Parathyroid adenoma (tissue), 2 donors: ENCODE data around the gene FREM1.

ENCODE experiments used
- H2AFZ ChIP-seq: fragments of 300-600 bp; sonication (generic); one replicate; pipeline ENCODE4 v1.7.0; 2017; ENCODE audit warnings: antibody characterized with exemption, mild to moderate bottlenecking
- H3K27ac ChIP-seq: fragments of 300-600 bp; sonication (generic); one replicate; pipeline ENCODE4 v1.7.0; 2017
- H3K27me3 ChIP-seq: fragments of 300-600 bp; sonication (generic); one replicate; pipeline ENCODE4 v1.7.0; 2017; ENCODE audit warnings: low read length; ENCODE audit not compliant: control insufficient read depth, insufficient read depth
- H3K36me3 ChIP-seq: fragments of 300-600 bp; sonication (generic); one replicate; pipeline ENCODE4 v1.7.0; 2017; ENCODE audit warnings: low read length; ENCODE audit not compliant: control insufficient read depth, insufficient read depth
- H3K4me1 ChIP-seq: fragments of 300-600 bp; sonication (generic); one replicate; pipeline ENCODE4 v1.7.0; 2017; ENCODE audit warnings: control low read depth
- H3K4me2 ChIP-seq: fragments of 300-600 bp; sonication (generic); one replicate; pipeline ENCODE4 v1.7.0; 2017; ENCODE audit warnings: low read length
- H3K4me3 ChIP-seq: fragments of 300-600 bp; sonication (generic); one replicate; pipeline ENCODE4 v1.7.0; 2017; ENCODE audit warnings: low read depth, low read length
- H3K79me2 ChIP-seq: fragments of 300-600 bp; sonication (generic); one replicate; pipeline ENCODE4 v1.7.0; 2017; ENCODE audit warnings: control low read depth
- H3K9ac ChIP-seq: fragments of 300-600 bp; sonication (generic); one replicate; pipeline ENCODE4 v1.7.0; 2017; ENCODE audit warnings: mild to moderate bottlenecking
- H3K9me3 ChIP-seq: fragments of 300-600 bp; sonication (generic); one replicate; pipeline ENCODE4 v1.7.0; 2017; ENCODE audit warnings: low read length; ENCODE audit not compliant: control insufficient read depth
- TF ChIP-seq, protein P1 (sequence below): fragments of 300-600 bp; sonication (generic); IDR thresholded peaks from one replicate; pipeline ENCODE4 v1.7.0; 2017; ENCODE audit warnings: antibody characterized with exemption, mild to moderate bottlenecking
- donor health status: primary hyperparathyroidism.

Gene FREM1

DNA sequence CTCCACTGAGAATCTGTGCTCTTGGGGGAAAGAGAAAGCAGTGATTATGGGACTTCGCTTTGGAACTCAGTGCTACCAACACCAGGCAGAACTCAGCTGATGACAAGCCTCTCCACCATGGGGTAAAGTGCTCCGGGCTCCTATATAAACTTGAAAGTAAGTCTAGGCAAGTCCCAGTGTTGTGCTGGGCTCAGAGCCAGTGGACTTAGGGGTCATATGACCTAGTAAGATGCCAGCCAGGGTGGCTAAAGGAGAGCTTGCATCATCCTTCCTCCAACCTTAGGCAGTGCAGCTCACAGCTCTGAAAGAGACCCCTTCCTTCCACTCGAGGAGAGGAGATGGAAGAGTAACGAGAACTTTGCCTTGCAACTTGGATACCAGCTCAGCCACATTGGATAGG, 35.1 kb upstream of the FREM1 start:
- Histone ChIP-seq H3K9me3 (no peaks in the 10 kb centered on the region), H3K4me3 (no peak overlapping the region), H3K27me3 (no peaks in the 10 kb centered on the region), H3K79me2 (no peaks in the 10 kb centered on the region), H2AFZ (no peak overlapping the region), H3K36me3 (no peaks in the 10 kb centered on the region), H3K4me1 (no peaks in the 10 kb centered on the region), H3K27ac (no peak overlapping the region), H3K9ac (no peak overlapping the region), H3K4me2 (no peak overlapping the region)
- TF ChIP-seq, protein P1, sequence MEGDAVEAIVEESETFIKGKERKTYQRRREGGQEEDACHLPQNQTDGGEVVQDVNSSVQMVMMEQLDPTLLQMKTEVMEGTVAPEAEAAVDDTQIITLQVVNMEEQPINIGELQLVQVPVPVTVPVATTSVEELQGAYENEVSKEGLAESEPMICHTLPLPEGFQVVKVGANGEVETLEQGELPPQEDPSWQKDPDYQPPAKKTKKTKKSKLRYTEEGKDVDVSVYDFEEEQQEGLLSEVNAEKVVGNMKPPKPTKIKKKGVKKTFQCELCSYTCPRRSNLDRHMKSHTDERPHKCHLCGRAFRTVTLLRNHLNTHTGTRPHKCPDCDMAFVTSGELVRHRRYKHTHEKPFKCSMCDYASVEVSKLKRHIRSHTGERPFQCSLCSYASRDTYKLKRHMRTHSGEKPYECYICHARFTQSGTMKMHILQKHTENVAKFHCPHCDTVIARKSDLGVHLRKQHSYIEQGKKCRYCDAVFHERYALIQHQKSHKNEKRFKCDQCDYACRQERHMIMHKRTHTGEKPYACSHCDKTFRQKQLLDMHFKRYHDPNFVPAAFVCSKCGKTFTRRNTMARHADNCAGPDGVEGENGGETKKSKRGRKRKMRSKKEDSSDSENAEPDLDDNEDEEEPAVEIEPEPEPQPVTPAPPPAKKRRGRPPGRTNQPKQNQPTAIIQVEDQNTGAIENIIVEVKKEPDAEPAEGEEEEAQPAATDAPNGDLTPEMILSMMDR: no peak

DNA sequence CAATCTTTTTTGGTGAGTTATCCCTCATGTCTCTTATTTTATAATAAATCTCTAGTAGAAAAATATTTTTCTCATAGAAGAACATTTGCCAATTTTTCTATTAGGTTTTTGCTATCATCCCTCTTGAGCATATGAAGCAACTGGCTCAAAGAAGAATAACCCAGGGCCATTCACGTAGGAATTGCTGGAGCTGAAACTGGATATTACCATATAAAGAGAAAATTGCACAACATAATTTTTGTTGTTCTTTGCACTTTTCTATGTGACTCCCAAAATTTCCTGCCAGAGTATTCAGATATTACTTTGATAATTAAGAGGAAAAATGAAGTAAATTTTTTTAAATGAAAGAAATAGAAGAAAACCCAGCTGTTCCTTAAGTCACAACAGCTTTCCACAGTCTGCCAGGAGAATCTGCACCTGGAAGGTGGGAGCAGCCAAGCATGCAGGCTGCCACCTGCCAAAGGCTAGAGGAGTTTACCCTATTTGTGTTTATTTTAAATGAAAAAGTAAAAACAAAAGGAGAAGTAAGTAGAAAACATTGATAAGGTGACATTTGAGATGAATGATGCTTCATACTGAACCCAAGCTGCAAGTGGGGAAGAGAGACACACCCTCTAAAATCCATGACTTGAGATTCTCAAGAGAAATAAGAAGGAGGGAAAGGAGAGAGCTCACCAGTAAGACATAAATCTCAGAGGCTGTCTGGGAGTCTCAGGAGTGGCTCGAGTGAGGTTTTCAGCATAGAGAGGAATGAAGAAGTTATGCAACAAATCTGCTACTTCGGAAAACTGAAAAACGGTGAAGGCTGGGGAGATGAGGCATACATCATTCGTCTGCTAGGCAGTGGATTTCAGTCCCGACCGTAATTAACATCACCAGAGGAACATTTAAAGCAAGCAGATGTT, 31.5 kb upstream of the FREM1 start:
- H3K4me3 ChIP-seq: no peak overlapping the region

DNA sequence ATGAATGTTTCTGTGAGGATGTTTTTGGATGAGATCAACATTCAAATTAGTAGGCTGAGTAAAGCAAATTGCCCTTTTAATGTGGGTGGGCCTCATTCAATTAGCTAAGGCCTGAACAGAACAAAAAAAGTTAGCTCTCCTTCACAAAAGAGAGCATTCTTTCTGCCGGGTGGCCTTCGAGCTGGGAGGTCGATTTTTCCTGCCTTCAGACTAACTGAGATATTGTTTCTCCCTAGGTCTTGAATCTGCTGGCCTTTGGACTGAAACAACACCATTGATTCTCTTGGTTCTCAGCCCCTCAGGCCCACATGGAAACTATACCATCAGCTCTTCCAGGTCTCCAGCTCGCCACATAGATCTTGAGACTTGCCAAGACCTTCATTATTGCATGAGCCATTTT, 29.1 kb upstream of the FREM1 start:
- Histone ChIP-seq H3K9ac (no peak overlapping the region), H3K36me3 (no peaks in the 10 kb centered on the region), H3K27me3 (no peaks in the 10 kb centered on the region), H3K4me3 (no peak overlapping the region), H3K4me2 (no peak overlapping the region), H3K27ac (no peak overlapping the region), H3K79me2 (no peaks in the 10 kb centered on the region), H2AFZ (no peak overlapping the region), H3K4me1 (no peaks in the 10 kb centered on the region), H3K9me3 (no peaks in the 10 kb centered on the region)
- TF ChIP-seq, protein P1: no peak

More for the DNA sequence above, 31.5 kb upstream of the FREM1 start:
- no peaks in the 10 kb centered on the region for H3K27me3 ChIP-seq
- no peaks in the 10 kb centered on the region for H3K79me2 ChIP-seq
- H3K4me1 ChIP-seq: no peaks in the 10 kb centered on the region
- H3K9me3 ChIP-seq: no peaks in the 10 kb centered on the region
- H3K27ac ChIP-seq: no peak overlapping the region
- TF ChIP-seq, protein P1: no peak
- H3K36me3 ChIP-seq: no peaks in the 10 kb centered on the region
- H3K9ac ChIP-seq: no peak overlapping the region
- no peak overlapping the region for H3K4me2 ChIP-seq
- H2AFZ ChIP-seq: no peak overlapping the region

DNA sequence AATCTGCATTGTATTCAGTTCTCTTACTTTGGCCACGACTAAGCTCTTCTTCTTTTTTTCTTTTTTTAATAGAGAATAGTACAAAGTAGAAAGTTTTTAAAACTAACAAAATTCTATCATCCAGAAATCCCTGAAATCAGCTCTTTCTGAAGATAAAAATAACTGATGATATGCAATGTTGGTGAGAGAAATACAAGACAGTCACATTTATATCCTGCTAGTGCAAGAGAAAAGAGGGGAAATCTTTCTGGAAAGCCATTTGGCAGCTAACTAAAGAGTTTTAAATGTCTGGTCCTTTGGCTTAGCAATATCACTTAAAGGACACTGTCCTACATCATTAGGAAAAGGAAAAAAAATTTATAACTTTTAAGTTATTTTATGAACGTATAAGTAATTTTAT, 27.0 kb upstream of the FREM1 start:
- Histone ChIP-seq H3K4me1 (no peaks in the 10 kb centered on the region), H2AFZ (no peak overlapping the region), H3K4me3 (no peak overlapping the region), H3K4me2 (no peak overlapping the region), H3K36me3 (no peaks in the 10 kb centered on the region), H3K27me3 (no peaks in the 10 kb centered on the region), H3K27ac (no peak overlapping the region), H3K79me2 (no peaks in the 10 kb centered on the region), H3K9me3 (no peaks in the 10 kb centered on the region), H3K9ac (no peak overlapping the region)
- TF ChIP-seq, protein P1: no peak

DNA sequence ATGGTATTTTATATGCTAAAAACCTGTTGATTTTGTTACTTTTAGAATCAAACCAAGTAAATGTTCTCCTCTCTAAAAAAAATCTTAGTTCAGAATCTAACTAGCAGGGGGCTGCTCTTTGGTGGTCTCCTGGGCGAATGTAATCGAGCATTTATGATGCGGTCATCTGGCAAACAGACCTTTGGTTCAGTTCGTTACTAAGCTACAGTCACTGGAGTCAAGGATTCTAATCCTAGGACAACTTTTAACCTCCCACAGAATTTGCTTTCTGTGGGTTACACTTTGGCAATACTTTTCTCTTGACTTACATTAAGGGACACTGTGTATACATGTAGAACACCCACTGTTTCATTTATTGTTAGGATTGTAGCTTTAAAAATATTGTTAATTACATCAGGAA, 26.3 kb upstream of the FREM1 start:
- no peaks in the 10 kb centered on the region for H3K9me3 ChIP-seq
- H3K79me2 ChIP-seq: no peaks in the 10 kb centered on the region
- TF ChIP-seq, protein P1: no peak
- no peak overlapping the region for H3K4me2 ChIP-seq
- H3K27me3 ChIP-seq: no peaks in the 10 kb centered on the region
- no peak overlapping the region for H3K9ac ChIP-seq
- H3K27ac ChIP-seq: no peak overlapping the region
- no peak overlapping the region for H2AFZ ChIP-seq
- no peak overlapping the region for H3K4me3 ChIP-seq
- no peaks in the 10 kb centered on the region for H3K36me3 ChIP-seq
- no peaks in the 10 kb centered on the region for H3K4me1 ChIP-seq
